Upper lobe of left lung (tissue), 6 donors: Measurements from ENCODE around the gene PDCD5. TPM values are rescaled to one million over a fixed set of nuclear protein-coding genes. Genes with fewer than 3 reads are reported as not detected.
"Not testable (repeated sequence)": the region's sequence is repeated elsewhere in the genome, so short reads cannot be mapped to it uniquely, and the experiment has no call there.

Source experiments
- ATAC-seq, 2 donors: fragments of 200-7000 bp; cut with Tn5 transposase; one replicate each; pipeline ENCODE4 v1.9.1; 2022; ENCODE audit warnings: mild to moderate bottlenecking in 2 of 2, moderate library complexity in 2 of 2; ENCODE audit not compliant: low FRiP score in 2 of 2
- DNase-seq, 2 donors: peaks; one replicate each; pipeline ENCODE4 v3.0.0-alpha.2; 2019 to 2020
- H3K27ac ChIP-seq, 4 donors: fragments of 200-600 bp; sonication (generic); one replicate each; pipeline ENCODE4 v1.5.1; 2016 to 2019
- H3K27me3 ChIP-seq, 4 donors: fragments of 200-600 bp; sonication (generic); one replicate each; pipeline ENCODE4 v1.5.1; 2017 to 2019
- H3K36me3 ChIP-seq, 4 donors: fragments of 200-600 bp; sonication (generic); one replicate each; pipeline ENCODE4 v1.5.1; 2016 to 2019
- H3K4me1 ChIP-seq, 4 donors: fragments of 200-600 bp; sonication (generic); one replicate each; pipeline ENCODE4 v1.5.1; 2018 to 2019
- H3K4me3 ChIP-seq, 4 donors: fragments of 200-600 bp; sonication (generic); one replicate each; pipeline ENCODE4 v1.5.1; 2017 to 2019; ENCODE audit warnings: mild to moderate bottlenecking in 2 of 4, moderate library complexity in 1 of 4
- H3K9me3 ChIP-seq, 4 donors: fragments of 200-600 bp; sonication (generic); one replicate each; pipeline ENCODE4 v1.5.1; 2018 to 2019
- EP300 ChIP-seq, 4 donors: sonication (generic); formaldehyde crosslinking; IDR thresholded peaks; one replicate each; pipeline ENCODE4 v1.5.1; 2017; ENCODE audit warnings: antibody characterized with exemption in 4 of 4, control low read depth in 2 of 4
- POLR2A ChIP-seq, 4 donors: fragments of 450-650 bp; IDR thresholded peaks; one replicate each; pipeline ENCODE4 v1.5.1; 2016 to 2017; ENCODE audit warnings: antibody characterized with exemption in 4 of 4, mild to moderate bottlenecking in 2 of 4
- POLR2AphosphoS5 ChIP-seq, 2 donors: sonication (generic); formaldehyde crosslinking; IDR thresholded peaks; one replicate each; pipeline ENCODE4 v1.5.1; 2017; ENCODE audit warnings: antibody characterized with exemption in 2 of 2
- WGBS, 2 donors: methylation state at CpG; one replicate each; pipeline ENCODE4 v1.1.5; 2017 to 2018; 5-methylcytosine and 5-hydroxymethylcytosine counted together
- total RNA-seq, 6 donors: library from RNA; depleted of rRNA in 4 of 6; stranded (reverse); fragments of >200 nt in 4 of 6; gene quantifications; one replicate each; pipeline versions ENCODE4 v1.1.0 to v1.2.1, GENCODE V29; 2016 to 2021
- TF ChIP-seq, protein P1 (sequence below), 6 experiments: fragments of 450-650 bp in 4 of 6; fragments of 200-600 bp in 2 of 6; sonication (generic) in 2 of 6; IDR thresholded peaks; one replicate each; pipeline ENCODE4 v1.5.1; 2016 to 2019; ENCODE audit warnings: antibody characterized with exemption in 6 of 6
- donor health status: DM: no; HTN: no; CAD: no; lungs with moderate emphysema.
- donor health status: DM: no; HTN: yes; CAD: no; lungs with severe emphysema.

Gene PDCD5
- total RNA-seq, 6 donors from 2014 or later, result 22.2 to 71.8 (median 50.0) TPM

DNA sequence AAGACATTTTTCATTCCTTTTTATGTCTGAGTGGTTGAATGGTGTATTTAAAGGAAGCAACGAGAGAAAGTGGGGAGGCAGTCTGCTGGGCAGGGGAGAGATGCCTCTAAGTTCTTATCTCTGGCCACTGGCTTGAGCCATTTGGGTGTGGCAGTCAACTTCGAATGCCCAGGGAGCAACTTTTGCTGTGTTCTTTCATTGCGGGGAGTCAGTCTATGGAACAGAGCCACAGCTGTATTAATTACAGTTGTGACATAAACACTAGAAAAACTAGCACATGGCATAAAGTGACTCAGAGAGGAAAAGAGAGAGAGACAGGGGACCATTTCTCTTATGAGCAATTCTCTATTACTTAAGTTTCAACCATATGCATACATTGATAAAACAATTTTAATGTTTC, 40.4 kb upstream of the PDCD5 start:
- WGBS, 2 donors, result 69 to 71% methylated on average over 3 of the region's 3 CpGs
- H3K27me3 ChIP-seq, result no peaks in the 10 kb centered on the region
- H3K4me3 ChIP-seq, result no peak overlapping the region
- ATAC-seq (no peak), DNase-seq (no peak)
- no peaks in the 10 kb centered on the region for H3K36me3 ChIP-seq
- no peak for TF ChIP-seq POLR2AphosphoS5 (IDR thresholded peaks at IDR 0.05)
- TF ChIP-seq, protein P1, sequence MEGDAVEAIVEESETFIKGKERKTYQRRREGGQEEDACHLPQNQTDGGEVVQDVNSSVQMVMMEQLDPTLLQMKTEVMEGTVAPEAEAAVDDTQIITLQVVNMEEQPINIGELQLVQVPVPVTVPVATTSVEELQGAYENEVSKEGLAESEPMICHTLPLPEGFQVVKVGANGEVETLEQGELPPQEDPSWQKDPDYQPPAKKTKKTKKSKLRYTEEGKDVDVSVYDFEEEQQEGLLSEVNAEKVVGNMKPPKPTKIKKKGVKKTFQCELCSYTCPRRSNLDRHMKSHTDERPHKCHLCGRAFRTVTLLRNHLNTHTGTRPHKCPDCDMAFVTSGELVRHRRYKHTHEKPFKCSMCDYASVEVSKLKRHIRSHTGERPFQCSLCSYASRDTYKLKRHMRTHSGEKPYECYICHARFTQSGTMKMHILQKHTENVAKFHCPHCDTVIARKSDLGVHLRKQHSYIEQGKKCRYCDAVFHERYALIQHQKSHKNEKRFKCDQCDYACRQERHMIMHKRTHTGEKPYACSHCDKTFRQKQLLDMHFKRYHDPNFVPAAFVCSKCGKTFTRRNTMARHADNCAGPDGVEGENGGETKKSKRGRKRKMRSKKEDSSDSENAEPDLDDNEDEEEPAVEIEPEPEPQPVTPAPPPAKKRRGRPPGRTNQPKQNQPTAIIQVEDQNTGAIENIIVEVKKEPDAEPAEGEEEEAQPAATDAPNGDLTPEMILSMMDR (IDR thresholded peaks at IDR 0.05), result no peak
- no peak for TF ChIP-seq EP300 (IDR thresholded peaks at IDR 0.05)
- no peak for TF ChIP-seq POLR2A (IDR thresholded peaks at IDR 0.05)
- no peaks in the 10 kb centered on the region for H3K9me3 ChIP-seq
- no peak overlapping the region for H3K27ac ChIP-seq
- no peaks in the 10 kb centered on the region for H3K4me1 ChIP-seq

DNA sequence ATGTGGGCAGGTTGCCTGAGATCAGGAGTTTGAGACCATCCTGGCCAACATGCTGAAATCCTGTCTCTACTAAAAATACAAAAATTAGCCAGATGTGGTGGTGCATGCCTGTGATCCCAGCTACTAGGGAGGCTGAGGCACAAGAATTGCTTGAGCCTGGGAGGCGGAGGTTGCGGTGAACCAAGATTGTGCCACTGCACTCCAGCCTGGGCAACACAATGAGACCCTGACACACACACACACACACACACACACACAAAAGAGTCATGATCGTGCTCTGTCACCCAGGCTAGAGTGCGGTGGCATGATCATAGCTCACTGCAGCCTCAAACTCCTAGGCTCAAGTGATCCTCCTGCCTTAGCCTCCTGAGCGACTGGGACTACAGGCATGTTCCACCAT, 39.6 kb upstream of the PDCD5 start:
- 92 to 93% methylated on average over 5 of the region's 5 CpGs for WGBS, 2 donors
- H3K4me1 ChIP-seq, H3K36me3 ChIP-seq, H3K9me3 ChIP-seq, H3K27ac ChIP-seq, H3K4me3 ChIP-seq, DNase-seq, ATAC-seq, H3K27me3 ChIP-seq: not testable (repeated sequence)

DNA sequence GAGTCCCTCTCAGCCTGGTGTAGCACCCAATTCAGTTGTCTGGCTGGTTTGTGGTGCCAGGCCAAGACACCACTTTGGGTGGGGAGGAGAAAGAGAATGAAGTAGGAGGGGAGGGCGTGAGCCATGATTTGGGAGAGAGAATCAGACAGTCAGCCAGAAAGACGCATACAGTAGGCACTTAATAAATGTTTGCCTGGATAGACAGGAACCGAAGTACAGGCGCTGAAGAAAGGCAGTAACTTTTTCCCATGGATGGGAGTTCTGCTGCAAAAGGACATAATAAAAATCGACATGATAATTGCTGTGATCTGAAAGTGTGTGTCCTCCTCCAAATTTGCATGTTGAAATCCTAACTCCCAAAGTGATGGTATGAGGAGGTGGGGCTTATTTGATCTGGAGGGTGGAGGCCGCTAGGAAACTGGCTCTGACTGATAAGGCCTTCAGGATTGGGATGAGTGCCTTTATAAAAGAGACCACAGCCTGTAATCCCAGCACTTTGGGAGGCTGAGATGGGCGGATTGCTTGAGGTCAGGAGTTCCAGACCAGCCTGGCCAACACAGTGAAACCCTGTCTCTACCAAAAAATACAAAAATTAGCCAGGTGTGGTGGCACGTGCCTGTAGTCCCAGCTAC, 38.4 kb upstream of the PDCD5 start:
- TF ChIP-seq POLR2A (IDR thresholded peaks at IDR 0.05) (no peak), POLR2AphosphoS5 (IDR thresholded peaks at IDR 0.05) (no peak), EP300 (IDR thresholded peaks at IDR 0.05) (no peak)
- TF ChIP-seq, protein P1 (IDR thresholded peaks at IDR 0.05), result no peak
- no peaks in the 10 kb centered on the region for H3K4me1 ChIP-seq
- H3K27me3 ChIP-seq, result no peaks in the 10 kb centered on the region
- no peaks in the 10 kb centered on the region for H3K9me3 ChIP-seq
- H3K27ac ChIP-seq, result no peak overlapping the region
- 69 to 78% methylated on average over 8 of the region's 8 CpGs for WGBS, 2 donors
- no peak overlapping the region for H3K4me3 ChIP-seq
- no peaks in the 10 kb centered on the region for H3K36me3 ChIP-seq
- ATAC-seq (no peak), DNase-seq (no peak)

DNA sequence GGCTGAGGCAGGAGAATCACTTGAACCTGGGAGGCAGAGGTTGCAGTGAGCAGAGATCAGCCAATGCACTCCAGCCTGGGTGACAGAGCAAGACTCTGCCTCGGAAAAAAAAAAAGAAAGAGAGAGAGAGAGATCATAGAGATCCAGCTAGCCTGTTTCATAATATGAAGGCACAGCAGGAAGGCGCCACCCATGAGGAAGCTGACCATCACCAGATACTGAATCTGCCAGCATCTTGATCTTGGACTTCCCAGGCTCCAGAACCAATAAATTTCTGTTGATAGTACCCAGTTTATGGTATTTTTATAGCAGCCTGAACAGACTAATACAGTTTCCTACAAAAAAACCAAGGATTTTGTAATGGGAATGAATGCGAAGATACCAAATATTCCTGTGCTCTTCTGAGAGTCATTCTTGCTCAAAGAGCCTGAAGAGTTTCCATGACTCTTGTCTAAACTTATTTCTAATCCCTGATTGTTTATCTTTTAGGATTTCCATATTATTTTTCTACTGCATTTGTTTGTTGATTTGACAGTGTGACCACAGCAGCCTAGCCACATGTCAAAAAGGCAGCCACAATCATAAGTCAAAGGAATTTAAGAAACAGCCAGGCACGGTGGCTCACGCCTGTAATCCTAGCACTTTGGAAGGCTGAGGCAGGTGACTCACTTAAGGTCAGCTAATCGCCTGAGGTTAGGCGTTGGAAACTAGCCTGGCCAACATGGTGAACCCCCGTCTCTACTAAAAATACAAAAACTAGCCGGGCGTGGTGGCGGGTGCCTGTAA, 37.7 kb upstream of the PDCD5 start:
- Histone ChIP-seq H3K9me3 (no peaks in the 10 kb centered on the region), H3K27ac (no peak overlapping the region), H3K36me3 (no peaks in the 10 kb centered on the region), H3K27me3 (no peaks in the 10 kb centered on the region), H3K4me3 (no peak overlapping the region), H3K4me1 (no peaks in the 10 kb centered on the region)
- no peak for DNase-seq
- no peak for ATAC-seq
- TF ChIP-seq POLR2AphosphoS5 (IDR thresholded peaks at IDR 0.05), result no peak
- TF ChIP-seq, protein P1 (IDR thresholded peaks at IDR 0.05), result no peak
- TF ChIP-seq POLR2A (IDR thresholded peaks at IDR 0.05), result no peak
- TF ChIP-seq EP300 (IDR thresholded peaks at IDR 0.05), result no peak
- WGBS, 2 donors, result 79 to 85% methylated on average over 11 of the region's 11 CpGs

DNA sequence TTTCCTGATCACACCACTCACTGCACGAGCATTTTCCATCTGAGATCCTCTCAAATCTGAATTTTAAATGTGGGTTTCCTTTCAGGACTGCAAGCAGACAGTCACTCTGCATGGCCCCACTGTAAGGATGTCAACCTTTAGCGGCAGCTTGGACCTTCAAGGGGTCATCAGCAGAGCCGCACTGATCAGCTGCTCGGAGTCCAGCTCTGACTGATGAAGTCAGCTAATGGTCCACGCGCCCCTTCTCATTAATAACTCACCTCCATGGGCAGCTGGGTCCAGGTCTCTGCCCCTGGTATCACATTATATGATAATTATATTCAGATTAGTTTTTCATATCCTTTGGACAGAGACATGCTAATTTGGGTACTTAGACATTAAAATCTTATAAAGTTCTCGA, 36.1 kb upstream of the PDCD5 start:
- Histone ChIP-seq H3K4me3 (no peak overlapping the region), H3K27me3 (no peaks in the 10 kb centered on the region), H3K36me3 (no peaks in the 10 kb centered on the region), H3K27ac (no peak overlapping the region), H3K4me1 (no peaks in the 10 kb centered on the region), H3K9me3 (no peaks in the 10 kb centered on the region)
- ATAC-seq (no peak), DNase-seq (no peak)
- 73 to 90% methylated on average over 7 of the region's 7 CpGs for WGBS, 2 donors
- TF ChIP-seq POLR2A (IDR thresholded peaks at IDR 0.05), result no peak
- no peak for TF ChIP-seq POLR2AphosphoS5 (IDR thresholded peaks at IDR 0.05)
- TF ChIP-seq EP300 (IDR thresholded peaks at IDR 0.05), result no peak
- TF ChIP-seq, protein P1 (IDR thresholded peaks at IDR 0.05), result no peak
